ENCODE data around the gene HOXA6.

The HOXA6 gene

GRCh38 chr7:27137640-27138315 is 9.8 kb downstream of the HOXA6 start:
- WGBS, 2 experiments (ENCODE audit: insufficient coverage in 2 of 2) = 43 to 50% methylated on average over 1 of the region's 2 CpGs
- Histone ChIP-seq H3K27ac (ENCODE audit: low read depth, low read length, severe bottlenecking) (no peak overlapping the region), H3K4me3 (ENCODE audit: extremely low read depth, insufficient read depth, low read length, poor library complexity, severe bottlenecking) (no peak overlapping the region), H3K9me3 (ENCODE audit: control insufficient read depth, low read length) (no peaks in the 10 kb centered on the region), H3K4me1 (ENCODE audit: control insufficient read depth, insufficient read depth, low read length, poor library complexity, severe bottlenecking) (peaks cover 6% of the 10 kb centered on the region), H3K36me3 (ENCODE audit: control insufficient read depth, insufficient read depth, low read length) (no peaks in the 10 kb centered on the region)

- 14 to 33% methylated on average over 2 of the region's 2 CpGs for WGBS, 2 experiments (ENCODE audit: insufficient coverage in 2 of 2)
- no peaks in the 10 kb centered on the region for H3K9me3 ChIP-seq (ENCODE audit: control insufficient read depth, low read length)
- peaks cover 6% of the 10 kb centered on the region for H3K4me1 ChIP-seq (ENCODE audit: control insufficient read depth, insufficient read depth, low read length, poor library complexity, severe bottlenecking)
- H3K4me3 ChIP-seq (ENCODE audit: extremely low read depth, insufficient read depth, low read length, poor library complexity, severe bottlenecking) = no peak overlapping the region
- no peaks in the 10 kb centered on the region for H3K36me3 ChIP-seq (ENCODE audit: control insufficient read depth, insufficient read depth, low read length)
- H3K27ac ChIP-seq (ENCODE audit: low read depth, low read length, severe bottlenecking) = no peak overlapping the region
Measured at GRCh38 chr7:27134392-27134791, 13.2 kb downstream of the HOXA6 start.

GRCh38 chr7:27133409-27134231 is 14.0 kb downstream of the HOXA6 start:
- H3K4me3 ChIP-seq (ENCODE audit: extremely low read depth, insufficient read depth, low read length, poor library complexity, severe bottlenecking) = no peak overlapping the region
- H3K36me3 ChIP-seq (ENCODE audit: control insufficient read depth, insufficient read depth, low read length) = no peaks in the 10 kb centered on the region
- 11% methylated on average over 12 of the region's 18 CpGs for WGBS, 2 experiments (ENCODE audit: insufficient coverage in 2 of 2)
- no peaks in the 10 kb centered on the region for H3K9me3 ChIP-seq (ENCODE audit: control insufficient read depth, low read length)
- H3K27ac ChIP-seq (ENCODE audit: low read depth, low read length, severe bottlenecking) = peak overlapping the region; percentile 5
- H3K4me1 ChIP-seq (ENCODE audit: control insufficient read depth, insufficient read depth, low read length, poor library complexity, severe bottlenecking) = peaks cover 6% of the 10 kb centered on the region

- H3K36me3 ChIP-seq (ENCODE audit: control insufficient read depth, insufficient read depth, low read length) = no peaks in the 10 kb centered on the region
- peaks cover 6% of the 10 kb centered on the region for H3K4me1 ChIP-seq (ENCODE audit: control insufficient read depth, insufficient read depth, low read length, poor library complexity, severe bottlenecking)
- no peak overlapping the region for H3K27ac ChIP-seq (ENCODE audit: low read depth, low read length, severe bottlenecking)
- no peaks in the 10 kb centered on the region for H3K9me3 ChIP-seq (ENCODE audit: control insufficient read depth, low read length)
- 6 to 31% methylated on average over 2 to 6 of the region's 6 CpGs for WGBS, 2 experiments (ENCODE audit: insufficient coverage in 2 of 2)
- no peak overlapping the region for H3K4me3 ChIP-seq (ENCODE audit: extremely low read depth, insufficient read depth, low read length, poor library complexity, severe bottlenecking)
Measured at GRCh38 chr7:27132978-27133377, 14.6 kb downstream of the HOXA6 start.

GRCh38 chr7:27132214-27132613 is 15.4 kb downstream of the HOXA6 start:
- H3K27ac ChIP-seq (ENCODE audit: low read depth, low read length, severe bottlenecking) = no peak overlapping the region
- 0 to 45% methylated on average over 1 to 2 of the region's 2 CpGs for WGBS, 2 experiments (ENCODE audit: insufficient coverage in 2 of 2)
- peaks cover 6% of the 10 kb centered on the region for H3K4me1 ChIP-seq (ENCODE audit: control insufficient read depth, insufficient read depth, low read length, poor library complexity, severe bottlenecking)
- no peak overlapping the region for H3K4me3 ChIP-seq (ENCODE audit: extremely low read depth, insufficient read depth, low read length, poor library complexity, severe bottlenecking)
- no peaks in the 10 kb centered on the region for H3K9me3 ChIP-seq (ENCODE audit: control insufficient read depth, low read length)
- H3K36me3 ChIP-seq (ENCODE audit: control insufficient read depth, insufficient read depth, low read length) = no peaks in the 10 kb centered on the region

GRCh38 chr7:27131390-27131819 is 16.2 kb downstream of the HOXA6 start:
- peak overlapping the region; percentile 35 for H3K4me3 ChIP-seq (ENCODE audit: extremely low read depth, insufficient read depth, low read length, poor library complexity, severe bottlenecking)
- H3K36me3 ChIP-seq (ENCODE audit: control insufficient read depth, insufficient read depth, low read length) = no peaks in the 10 kb centered on the region
- no peak overlapping the region for H3K27ac ChIP-seq (ENCODE audit: low read depth, low read length, severe bottlenecking)
- no peaks in the 10 kb centered on the region for H3K9me3 ChIP-seq (ENCODE audit: control insufficient read depth, low read length)
- peaks cover 6% of the 10 kb centered on the region for H3K4me1 ChIP-seq (ENCODE audit: control insufficient read depth, insufficient read depth, low read length, poor library complexity, severe bottlenecking)
- 6 to 15% methylated on average over 6 to 8 of the region's 12 CpGs for WGBS, 2 experiments (ENCODE audit: insufficient coverage in 2 of 2)

GRCh38 chr7:27130540-27131389 is 16.8 kb downstream of the HOXA6 start, which contains the start of gene HOXA4:
Gene HOXA4, minus strand, starts transcription at chr7:27130757. Its CDS starts 24 bp downstream, at chr7:27130733.
- H3K27ac ChIP-seq (ENCODE audit: low read depth, low read length, severe bottlenecking) = no peak within 1 kb of the TSS
- H3K9me3 ChIP-seq (ENCODE audit: control insufficient read depth, low read length) = no peaks in the 10 kb centered on the region
- 1 to 2% methylated on average over 37 to 40 of the region's 67 CpGs for WGBS, 2 experiments (ENCODE audit: insufficient coverage in 2 of 2)
- peak within 1 kb of the TSS; percentile 35 for H3K4me3 ChIP-seq (ENCODE audit: extremely low read depth, insufficient read depth, low read length, poor library complexity, severe bottlenecking)
- peaks cover 4% of the 10 kb centered on the region for H3K4me1 ChIP-seq (ENCODE audit: control insufficient read depth, insufficient read depth, low read length, poor library complexity, severe bottlenecking)
- no peaks in the 10 kb centered on the region for H3K36me3 ChIP-seq (ENCODE audit: control insufficient read depth, insufficient read depth, low read length)

GRCh38 chr7:27129729-27130539 is 17.6 kb downstream of the HOXA6 start:
- H3K9me3 ChIP-seq (ENCODE audit: control insufficient read depth, low read length) = no peaks in the 10 kb centered on the region
- H3K4me3 ChIP-seq (ENCODE audit: extremely low read depth, insufficient read depth, low read length, poor library complexity, severe bottlenecking) = peak overlapping the region; percentile 35
- H3K4me1 ChIP-seq (ENCODE audit: control insufficient read depth, insufficient read depth, low read length, poor library complexity, severe bottlenecking) = peaks cover 2% of the 10 kb centered on the region
- 1 to 2% methylated on average over 49 to 50 of the region's 72 CpGs for WGBS, 2 experiments (ENCODE audit: insufficient coverage in 2 of 2)
- no peaks in the 10 kb centered on the region for H3K36me3 ChIP-seq (ENCODE audit: control insufficient read depth, insufficient read depth, low read length)
- H3K27ac ChIP-seq (ENCODE audit: low read depth, low read length, severe bottlenecking) = no peak overlapping the region

- Histone ChIP-seq H3K27ac (ENCODE audit: low read depth, low read length, severe bottlenecking) (no peak overlapping the region), H3K9me3 (ENCODE audit: control insufficient read depth, low read length) (no peaks in the 10 kb centered on the region), H3K4me1 (ENCODE audit: control insufficient read depth, insufficient read depth, low read length, poor library complexity, severe bottlenecking) (peaks cover 2% of the 10 kb centered on the region), H3K36me3 (ENCODE audit: control insufficient read depth, insufficient read depth, low read length) (no peaks in the 10 kb centered on the region), H3K4me3 (ENCODE audit: extremely low read depth, insufficient read depth, low read length, poor library complexity, severe bottlenecking) (no peak overlapping the region)
- 7 to 11% methylated on average over 14 to 24 of the region's 28 CpGs for WGBS, 2 experiments (ENCODE audit: insufficient coverage in 2 of 2)
Measured at GRCh38 chr7:27128776-27129728, 18.5 kb downstream of the HOXA6 start.
